CD14-positive monocyte (primary cell): ENCODE data around the gene DNAAF5. TPM values are rescaled to one million over a fixed set of nuclear protein-coding genes. Genes with fewer than 3 reads are reported as not detected.

ENCODE experiments used
- DNase-seq, 3 donors: peaks; one replicate each; pipeline ENCODE4 v3.0.0-alpha.2; 2011 to 2022
- H2AFZ ChIP-seq: 2 replicates; pipeline ENCODE4 v1.6.0; 2012; ENCODE audit warnings: mild to moderate bottlenecking, low read depth, low read length, inconsistent platforms; ENCODE audit not compliant: insufficient read depth, poor library complexity, severe bottlenecking
- H3K27ac ChIP-seq, 2 donors: 1 replicate in 1 of 2; 2 replicates in 1 of 2; pipeline ENCODE4 v1.5.1; 2012 to 2013; ENCODE audit warnings: low read length in 2 of 2, control low read depth in 1 of 2, inconsistent platforms in 1 of 2, low read depth in 1 of 2, mild to moderate bottlenecking in 1 of 2
- H3K27me3 ChIP-seq, 2 donors: one replicate each; pipeline versions ENCODE4 v1.6.0 to v1.6.1; 2011 to 2013; ENCODE audit warnings: low read length in 2 of 2; ENCODE audit not compliant: control insufficient read depth in 2 of 2, insufficient read depth in 2 of 2
- H3K36me3 ChIP-seq, 2 donors: replicated peaks in 1 of 2; 1 replicate in 1 of 2; 2 replicates in 1 of 2; pipeline versions ENCODE4 v1.5.1 to v1.6.1; 2012 to 2013; ENCODE audit warnings: low read length in 2 of 2, control low read depth in 1 of 2, inconsistent platforms in 1 of 2, mild to moderate bottlenecking in 1 of 2; ENCODE audit not compliant: insufficient read depth in 2 of 2, control insufficient read depth in 1 of 2
- H3K4me1 ChIP-seq, 2 donors: 1 replicate in 1 of 2; 2 replicates in 1 of 2; pipeline versions ENCODE4 v1.5.1 to v1.6.1; 2012 to 2013; ENCODE audit warnings: low read length in 2 of 2, control low read depth in 1 of 2, inconsistent platforms in 1 of 2, mild to moderate bottlenecking in 1 of 2, moderate library complexity in 1 of 2; ENCODE audit not compliant: insufficient read depth in 2 of 2, control insufficient read depth in 1 of 2
- H3K4me2 ChIP-seq: replicated peaks from 2 replicates; pipeline ENCODE3; 2012; ENCODE audit warnings: low read length, moderate library complexity, mild to moderate bottlenecking; ENCODE audit not compliant: poor library complexity, severe bottlenecking; ENCODE audit errors: extremely low read depth
- H3K4me3 ChIP-seq, 3 experiments: fragments of 200-600 bp in 1 of 3; sonication (generic) in 1 of 3; replicated peaks in 1 of 3; 1 replicate in 2 of 3; 2 replicates in 1 of 3; pipeline ENCODE4 v1.5.1; 2011 to 2013; ENCODE audit warnings: low read length in 3 of 3, mild to moderate bottlenecking in 3 of 3, control low read depth in 2 of 3, low read depth in 2 of 3, inconsistent platforms in 1 of 3, moderate library complexity in 1 of 3
- H3K79me2 ChIP-seq: 2 replicates; pipeline ENCODE4 v1.6.0; 2012; ENCODE audit warnings: mild to moderate bottlenecking, control low read depth, inconsistent platforms, low read length, moderate library complexity; ENCODE audit not compliant: insufficient read depth
- H3K9ac ChIP-seq: 2 replicates; pipeline ENCODE4 v1.6.0; 2017; ENCODE audit warnings: low read length, mild to moderate bottlenecking; ENCODE audit not compliant: insufficient read depth, poor library complexity, severe bottlenecking
- H3K9me3 ChIP-seq, 2 donors: replicated peaks in 1 of 2; 1 replicate in 1 of 2; 2 replicates in 1 of 2; pipeline versions ENCODE4 v1.5.1 to v1.6.1; 2012 to 2013; ENCODE audit warnings: low read length in 2 of 2, control low read depth in 1 of 2; ENCODE audit not compliant: control insufficient read depth in 1 of 2, insufficient read depth in 1 of 2
- H4K20me1 ChIP-seq: 2 replicates; pipeline ENCODE4 v1.6.0; 2012; ENCODE audit warnings: mild to moderate bottlenecking, low read length, control low read depth, moderate library complexity; ENCODE audit not compliant: insufficient read depth
- H3K27ac Mint-ChIP-seq, 7 donors: one replicate each; pipeline ENCODE4 v1.8.0; 2020; ENCODE audit warnings: mild to moderate bottlenecking in 7 of 7, mixed read lengths in 7 of 7, moderate library complexity in 6 of 7, inconsistent platforms in 2 of 7
- H3K27me3 Mint-ChIP-seq, 3 donors: one replicate each; pipeline ENCODE4 v1.8.0; 2021 to 2022; ENCODE audit warnings: low read depth in 3 of 3, mild to moderate bottlenecking in 3 of 3, mixed read lengths in 3 of 3, moderate library complexity in 3 of 3, inconsistent platforms in 1 of 3
- H3K36me3 Mint-ChIP-seq, 2 donors: one replicate each; pipeline ENCODE4 v1.8.0; 2020; ENCODE audit warnings: mixed read lengths in 2 of 2, inconsistent platforms in 1 of 2, mild to moderate bottlenecking in 1 of 2
- H3K4me1 Mint-ChIP-seq: one replicate; pipeline ENCODE4 v1.8.0; 2020; ENCODE audit warnings: mild to moderate bottlenecking, mixed read lengths
- H3K4me3 Mint-ChIP-seq, 2 donors: one replicate each; pipeline ENCODE4 v1.8.0; 2020; ENCODE audit warnings: mild to moderate bottlenecking in 2 of 2, mixed read lengths in 2 of 2, moderate library complexity in 1 of 2
- H3K9me3 Mint-ChIP-seq, 7 donors: one replicate each; pipeline ENCODE4 v1.8.0; 2020 to 2022; ENCODE audit warnings: mixed read lengths in 7 of 7, mild to moderate bottlenecking in 6 of 7, moderate library complexity in 6 of 7, inconsistent platforms in 2 of 7
- CTCF ChIP-seq: fragments of 200-600 bp; IDR thresholded peaks from one replicate; pipeline ENCODE4 v1.8.0; 2022; ENCODE audit warnings: antibody characterized with exemption, mild to moderate bottlenecking
- WGBS: methylation state at CpG from one replicate; pipeline ENCODE4 v1.1.5; 2013; ENCODE audit warnings: missing lambda C conversion rate; ENCODE audit not compliant: insufficient coverage; 5-methylcytosine and 5-hydroxymethylcytosine counted together
- intact Hi-C, 2 donors: fragments of 100-400 bp; cut with micrococcal nuclease; formaldehyde crosslinking; loops; one replicate each; pipeline versions ENCODE4 v1.15.0 to v1.15.1; 2023
- polyA plus RNA-seq, 3 donors: library from polyadenylated mRNA; depleted of rRNA in 1 of 3; unstranded in 2 of 3; stranded (reverse) in 1 of 3; fragments of 300-500 nt in 2 of 3; fragments of >200 nt in 1 of 3; fragmentation: Illumina TruSeq in 2 of 3; gene quantifications; 1 replicate in 2 of 3; 2 replicates in 1 of 3; pipeline ENCODE4 v1.2.3, GENCODE V29; 2012 to 2021

DNAAF5 gene
- polyA plus RNA-seq, 3 donors = 1.2 to 9.6 (median 2.0) TPM

DNA sequence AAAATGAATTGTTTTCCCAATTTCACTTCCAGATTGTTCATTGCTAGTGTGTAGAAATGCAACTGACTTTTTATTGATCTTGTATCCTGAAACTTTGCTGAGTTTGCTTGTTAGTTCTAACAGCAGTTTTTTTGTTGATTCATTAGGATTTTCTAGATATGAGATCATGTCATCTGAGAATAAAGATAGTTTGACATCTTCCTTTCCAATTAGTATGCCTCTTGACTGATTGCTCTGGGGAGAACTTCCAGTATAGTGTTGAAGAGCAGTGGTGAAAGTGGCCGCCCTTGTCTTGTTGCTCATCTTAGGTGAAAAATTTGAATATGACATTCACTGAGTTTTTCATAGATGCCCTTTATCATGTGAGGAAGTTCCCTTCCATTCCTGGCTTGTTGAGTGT, 93.8 kb downstream of the DNAAF5 start:
- peaks cover 28% of the 10 kb centered on the region for H3K4me1 Mint-ChIP-seq
- no peak overlapping the region for H3K27ac Mint-ChIP-seq
- no peak overlapping the region for H3K4me2 ChIP-seq

DNA sequence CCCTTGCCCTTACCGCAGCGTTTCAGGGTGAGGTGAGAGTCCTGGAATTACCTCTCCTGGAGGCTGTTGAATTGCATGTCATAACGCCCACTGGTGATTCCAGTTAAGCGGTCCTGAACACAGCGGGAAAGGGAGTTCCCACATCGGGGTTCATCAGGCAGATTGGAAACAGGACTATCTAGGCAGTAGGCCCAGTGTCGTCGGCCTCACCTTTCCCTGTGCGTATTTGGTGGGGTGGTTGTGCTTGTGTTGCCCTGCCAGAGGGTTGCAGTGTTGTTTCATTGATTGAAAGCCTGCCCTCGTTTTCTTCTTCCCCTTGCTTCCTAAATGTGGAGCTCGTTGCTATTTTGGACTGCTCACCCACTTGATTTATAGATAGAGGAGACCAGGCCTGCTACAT, 95.2 kb downstream of the DNAAF5 start:
- H3K9me3 Mint-ChIP-seq = peaks cover 0 to 5% (median 2%) of the 10 kb centered on the region in 7 donors
- no peak overlapping the region for H3K27ac Mint-ChIP-seq
- no peak for DNase-seq
- Histone ChIP-seq H3K4me3 (no peak overlapping the region), H3K9ac (no peak overlapping the region), H4K20me1 (peaks cover 98% of the 10 kb centered on the region), H3K36me3 (peaks cover 0 to 26% of the 10 kb centered on the region in 2 donors), H3K27me3 (peaks cover 2 to 26% of the 10 kb centered on the region in 2 donors), H3K4me2 (no peak overlapping the region), H3K4me1 (peaks cover 8 to 14% of the 10 kb centered on the region in 2 donors), H3K27ac (no peak overlapping the region), H2AFZ (no peak overlapping the region), H3K9me3 (no peaks in the 10 kb centered on the region), H3K79me2 (peaks cover 84% of the 10 kb centered on the region)
- peaks cover 24 to 48% (median 29%) of the 10 kb centered on the region in 3 donors for H3K27me3 Mint-ChIP-seq
- intact Hi-C loops = no loop called here
- WGBS = no CpG with 5 or more reads among the region's 11 CpGs
- no peak overlapping the region for H3K4me3 Mint-ChIP-seq
- H3K4me1 Mint-ChIP-seq = peaks cover 26% of the 10 kb centered on the region
- TF ChIP-seq CTCF = no peak
- H3K36me3 Mint-ChIP-seq = peaks cover 59 to 69% of the 10 kb centered on the region in 2 donors

More for the DNA sequence above, 93.8 kb downstream of the DNAAF5 start:
- peaks cover 2 to 26% of the 10 kb centered on the region in 2 donors for H3K27me3 ChIP-seq
- no peak for DNase-seq
- intact Hi-C loops = no loop called here
- H3K4me3 ChIP-seq = no peak overlapping the region
- H3K27ac ChIP-seq = no peak overlapping the region
- Mint-ChIP-seq H3K9me3 (peaks cover 0 to 5% (median 2%) of the 10 kb centered on the region in 7 donors), H3K4me3 (peak overlapping the region in 1 of 2 donors; percentile 5), H3K36me3 (peaks cover 49 to 58% of the 10 kb centered on the region in 2 donors), H3K27me3 (peaks cover 24 to 53% (median 25%) of the 10 kb centered on the region in 3 donors)
- H3K9me3 ChIP-seq = no peaks in the 10 kb centered on the region
- peaks cover 84% of the 10 kb centered on the region for H4K20me1 ChIP-seq
- H3K9ac ChIP-seq = no peak overlapping the region
- peaks cover 72% of the 10 kb centered on the region for H3K79me2 ChIP-seq
- 100% methylated on average over 1 of the region's 1 CpG for WGBS
- H2AFZ ChIP-seq = no peak overlapping the region
- H3K4me1 ChIP-seq = peaks cover 15 to 22% of the 10 kb centered on the region in 2 donors
- TF ChIP-seq CTCF = no peak
- peaks cover 0 to 14% of the 10 kb centered on the region in 2 donors for H3K36me3 ChIP-seq
